HepG2 (cell line): ENCODE results near the gene NOTUM. TPM values are rescaled to one million over a fixed set of nuclear protein-coding genes. Genes with fewer than 3 reads are reported as not detected.
A peak's percentile ranks its signal among the peaks of the same experiment; 100 is the strongest.

Experiments used
- BHLHE40 ChIP-seq: IDR thresholded peaks from 2 replicates; pipeline ENCODE4 v1.6.1; 2011; ENCODE audit warnings: low read length, improper control_type of control experiment
- CAMTA2 ChIP-seq: sonication (generic); formaldehyde crosslinking; IDR thresholded peaks from 2 replicates; pipeline ENCODE4 v1.4.0; 2020; ENCODE audit warnings: mild to moderate bottlenecking, missing genetic modification reagents, borderline replicate concordance
- CREM ChIP-seq, 2 experiments: sonication (generic) in 1 of 2; formaldehyde crosslinking in 1 of 2; IDR thresholded peaks; 2 replicates each; pipeline versions ENCODE4 v1.4.0 to v1.6.1; 2016 to 2020; ENCODE audit warnings: antibody characterized with exemption in 1 of 2, mild to moderate bottlenecking in 1 of 2, missing genetic modification reagents in 1 of 2
- ELF1 ChIP-seq: sonication (generic); formaldehyde crosslinking; IDR thresholded peaks from 2 replicates; pipeline ENCODE4 v1.4.0; 2020; ENCODE audit warnings: missing genetic modification reagents
- FOXK2 ChIP-seq: fragments of 450-650 bp; IDR thresholded peaks from 2 replicates; pipeline ENCODE4 v1.6.1; 2016
- HHEX ChIP-seq: IDR thresholded peaks from 2 replicates; pipeline ENCODE4 v1.6.1; 2016; ENCODE audit warnings: control low read depth
- HMG20B ChIP-seq: conservative IDR thresholded peaks from 2 replicates; pipeline ENCODE4 v1.6.1; 2016; ENCODE audit warnings: missing genetic modification reagents, missing compliant biosample characterization
- KLF15 ChIP-seq: sonication (generic); formaldehyde crosslinking; IDR thresholded peaks from 2 replicates; pipeline ENCODE4 v1.8.1; 2023; ENCODE audit warnings: borderline replicate concordance, mild to moderate bottlenecking, inconsistent platforms, missing genetic modification reagents, mixed read lengths
- KMT2A ChIP-seq: sonication (generic); formaldehyde crosslinking; IDR thresholded peaks from 2 replicates; pipeline ENCODE4 v1.4.0; 2020; ENCODE audit warnings: missing genetic modification reagents
- PAX8 ChIP-seq: sonication (generic); formaldehyde crosslinking; IDR thresholded peaks from 2 replicates; pipeline ENCODE4 v1.8.0; 2022; ENCODE audit warnings: mild to moderate bottlenecking, missing genetic modification reagents, borderline replicate concordance
- SALL1 ChIP-seq: sonication (generic); formaldehyde crosslinking; IDR thresholded peaks from 2 replicates; pipeline ENCODE4 v1.8.0; 2022; ENCODE audit warnings: mild to moderate bottlenecking, missing genetic modification reagents
- ZFP36L2 ChIP-seq: sonication (generic); formaldehyde crosslinking; IDR thresholded peaks from 2 replicates; pipeline ENCODE4 v1.4.0; 2020; ENCODE audit warnings: missing genetic modification reagents
- ZFP41 ChIP-seq: sonication (generic); formaldehyde crosslinking; IDR thresholded peaks from 2 replicates; pipeline ENCODE4 v1.4.0; 2020; ENCODE audit warnings: mild to moderate bottlenecking, missing genetic modification reagents, borderline replicate concordance
- ZFYVE20 ChIP-seq: sonication (generic); formaldehyde crosslinking; IDR thresholded peaks from 2 replicates; pipeline ENCODE4 v1.8.0; 2023; ENCODE audit warnings: low read depth, mild to moderate bottlenecking, moderate library complexity, missing genetic modification reagents, borderline replicate concordance
- ZNF136 ChIP-seq: sonication (generic); formaldehyde crosslinking; IDR thresholded peaks from 2 replicates; pipeline ENCODE4 v1.8.1; 2022; ENCODE audit warnings: low read depth, mild to moderate bottlenecking, moderate library complexity, missing genetic modification reagents
- ZNF205 ChIP-seq: IDR thresholded peaks from 2 replicates; pipeline ENCODE4 v1.6.1; 2018; ENCODE audit warnings: missing biosample characterization, missing genetic modification reagents
- ZNF232 ChIP-seq: sonication (generic); formaldehyde crosslinking; IDR thresholded peaks from 2 replicates; pipeline ENCODE4 v1.4.0; 2020; ENCODE audit warnings: missing genetic modification reagents, borderline replicate concordance
- ZNF891 ChIP-seq: sonication (generic); formaldehyde crosslinking; IDR thresholded peaks from 2 replicates; pipeline ENCODE4 v1.5.0; 2020; ENCODE audit warnings: mild to moderate bottlenecking, missing genetic modification reagents
- ZSCAN20 ChIP-seq: sonication (generic); formaldehyde crosslinking; IDR thresholded peaks from 2 replicates; pipeline ENCODE4 v1.4.0; 2020; ENCODE audit warnings: missing genetic modification reagents, mild to moderate bottlenecking, borderline replicate concordance
- polyA plus RNA-seq, 8 experiments: library from polyadenylated mRNA; depleted of rRNA in 3 of 8; stranded (reverse) in 7 of 8; unstranded in 1 of 8; fragments of >200 nt; fragmentation: Illumina TruSeq in 4 of 8; extraction: Trizol in 4 of 8; gene quantifications; 2 replicates each; pipeline versions ENCODE4 v1.2.1 to v1.2.3, GENCODE V29; 2011 to 2016; ENCODE audit warnings: low read depth in 4 of 8, missing spikeins in 1 of 8, mixed read lengths in 1 of 8; ENCODE audit not compliant: insufficient read depth in 1 of 8
- total RNA-seq, 5 experiments: library from RNA; depleted of rRNA; stranded (reverse); fragments of >200 nt; fragmentation: Illumina TruSeq; extraction: Trizol; gene quantifications; 2 replicates each; pipeline ENCODE4 v1.2.3, GENCODE V29; 2016; ENCODE audit warnings: low read depth in 1 of 5
- TF ChIP-seq, protein P1 (sequence below): sonication (generic); formaldehyde crosslinking; IDR thresholded peaks from 2 replicates; pipeline ENCODE4 v1.5.0; 2020; ENCODE audit warnings: mild to moderate bottlenecking, missing genetic modification reagents, borderline replicate concordance
- TF ChIP-seq, protein P2 (sequence below): sonication (generic); formaldehyde crosslinking; conservative IDR thresholded peaks from 2 replicates; pipeline ENCODE4 v1.8.0; 2022; ENCODE audit warnings: low read depth, missing genetic modification reagents
- TF ChIP-seq, protein P3 (sequence below): sonication (generic); formaldehyde crosslinking; IDR thresholded peaks from 2 replicates; pipeline ENCODE4 v1.4.0; 2020; ENCODE audit warnings: missing genetic modification reagents

Gene NOTUM
- total and polyA plus RNA-seq, 2 of the 13 experiments (the other 11 are each of a cell fraction or from before 2014, with no cell fraction given): 150 to 160 TPM

DNA sequence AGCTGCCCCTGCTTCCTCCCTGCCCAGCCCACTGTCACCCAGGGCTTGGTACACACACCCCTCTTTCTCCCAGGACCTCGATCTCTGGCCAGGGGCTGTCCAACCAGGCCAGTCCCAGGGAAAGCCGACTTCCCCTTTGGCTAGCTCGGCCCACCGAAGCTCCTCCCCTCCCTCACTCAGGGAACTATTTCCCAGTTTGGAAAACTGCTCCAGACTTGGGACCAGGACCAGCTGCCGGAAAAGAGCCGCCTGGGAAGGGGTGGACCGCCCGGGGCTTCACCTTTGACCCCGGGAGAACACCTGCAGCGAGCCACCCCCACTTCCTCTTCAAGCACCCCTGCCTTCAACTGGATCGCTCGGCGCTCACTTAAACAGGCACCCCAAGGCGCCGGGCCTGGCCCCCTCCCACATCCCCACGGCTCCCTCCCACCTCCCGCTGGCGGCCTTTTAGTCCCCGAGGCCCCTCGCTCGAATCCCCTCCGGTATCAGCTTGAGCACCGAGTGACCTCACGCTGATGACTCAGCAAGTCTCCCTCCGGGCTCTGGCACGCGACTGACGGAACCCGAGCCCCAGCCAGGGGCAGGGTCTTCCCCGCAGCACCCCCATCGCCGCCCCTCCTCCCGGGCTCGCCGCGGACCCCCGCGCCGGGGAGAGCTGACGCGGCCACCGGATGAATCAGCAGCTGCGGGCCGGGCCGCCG lies 34.4 kb downstream of the NOTUM start (continued):
- TF ChIP-seq, protein P1, sequence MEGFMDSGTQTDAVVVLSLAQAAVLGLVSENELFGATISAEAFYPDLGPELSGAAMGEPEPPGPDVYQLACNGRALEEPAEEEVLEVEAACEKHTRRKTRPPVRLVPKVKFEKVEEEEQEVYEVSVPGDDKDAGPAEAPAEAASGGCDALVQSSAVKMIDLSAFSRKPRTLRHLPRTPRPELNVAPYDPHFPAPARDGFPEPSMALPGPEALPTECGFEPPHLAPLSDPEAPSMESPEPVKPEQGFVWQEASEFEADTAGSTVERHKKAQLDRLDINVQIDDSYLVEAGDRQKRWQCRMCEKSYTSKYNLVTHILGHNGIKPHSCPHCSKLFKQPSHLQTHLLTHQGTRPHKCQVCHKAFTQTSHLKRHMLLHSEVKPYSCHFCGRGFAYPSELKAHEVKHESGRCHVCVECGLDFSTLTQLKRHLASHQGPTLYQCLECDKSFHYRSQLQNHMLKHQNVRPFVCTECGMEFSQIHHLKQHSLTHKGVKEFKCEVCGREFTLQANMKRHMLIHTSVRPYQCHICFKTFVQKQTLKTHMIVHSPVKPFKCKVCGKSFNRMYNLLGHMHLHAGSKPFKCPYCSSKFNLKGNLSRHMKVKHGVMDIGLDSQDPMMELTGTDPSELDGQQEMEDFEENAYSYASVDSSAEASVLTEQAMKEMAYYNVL (CRISPR knock-in tag): 0 out of 2 replicates have a peak, but pooled peaks have one; percentile 56
- TF ChIP-seq ZFP41 (CRISPR knock-in tag): no peak; the same call in 1 of the 2 replicates
- TF ChIP-seq ZNF891 (CRISPR knock-in tag): peak; percentile 59
- TF ChIP-seq FOXK2: 0 out of 2 replicates have a peak, but pooled peaks have one; percentile 5
- TF ChIP-seq, protein P2, sequence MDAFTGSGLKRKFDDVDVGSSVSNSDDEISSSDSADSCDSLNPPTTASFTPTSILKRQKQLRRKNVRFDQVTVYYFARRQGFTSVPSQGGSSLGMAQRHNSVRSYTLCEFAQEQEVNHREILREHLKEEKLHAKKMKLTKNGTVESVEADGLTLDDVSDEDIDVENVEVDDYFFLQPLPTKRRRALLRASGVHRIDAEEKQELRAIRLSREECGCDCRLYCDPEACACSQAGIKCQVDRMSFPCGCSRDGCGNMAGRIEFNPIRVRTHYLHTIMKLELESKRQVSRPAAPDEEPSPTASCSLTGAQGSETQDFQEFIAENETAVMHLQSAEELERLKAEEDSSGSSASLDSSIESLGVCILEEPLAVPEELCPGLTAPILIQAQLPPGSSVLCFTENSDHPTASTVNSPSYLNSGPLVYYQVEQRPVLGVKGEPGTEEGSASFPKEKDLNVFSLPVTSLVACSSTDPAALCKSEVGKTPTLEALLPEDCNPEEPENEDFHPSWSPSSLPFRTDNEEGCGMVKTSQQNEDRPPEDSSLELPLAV: no peak
- TF ChIP-seq ZFP36L2 (CRISPR knock-in tag): no peak
- no peak for TF ChIP-seq ZNF205 (CRISPR knock-in tag)
- TF ChIP-seq ZNF136 (CRISPR knock-in tag): no peak
- no peak for TF ChIP-seq ZFYVE20 (CRISPR knock-in tag)
- no peak for TF ChIP-seq HHEX (CRISPR knock-in tag)
- TF ChIP-seq, protein P3, sequence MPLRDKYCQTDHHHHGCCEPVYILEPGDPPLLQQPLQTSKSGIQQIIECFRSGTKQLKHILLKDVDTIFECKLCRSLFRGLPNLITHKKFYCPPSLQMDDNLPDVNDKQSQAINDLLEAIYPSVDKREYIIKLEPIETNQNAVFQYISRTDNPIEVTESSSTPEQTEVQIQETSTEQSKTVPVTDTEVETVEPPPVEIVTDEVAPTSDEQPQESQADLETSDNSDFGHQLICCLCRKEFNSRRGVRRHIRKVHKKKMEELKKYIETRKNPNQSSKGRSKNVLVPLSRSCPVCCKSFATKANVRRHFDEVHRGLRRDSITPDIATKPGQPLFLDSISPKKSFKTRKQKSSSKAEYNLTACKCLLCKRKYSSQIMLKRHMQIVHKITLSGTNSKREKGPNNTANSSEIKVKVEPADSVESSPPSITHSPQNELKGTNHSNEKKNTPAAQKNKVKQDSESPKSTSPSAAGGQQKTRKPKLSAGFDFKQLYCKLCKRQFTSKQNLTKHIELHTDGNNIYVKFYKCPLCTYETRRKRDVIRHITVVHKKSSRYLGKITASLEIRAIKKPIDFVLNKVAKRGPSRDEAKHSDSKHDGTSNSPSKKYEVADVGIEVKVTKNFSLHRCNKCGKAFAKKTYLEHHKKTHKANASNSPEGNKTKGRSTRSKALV (CRISPR knock-in tag): peak; percentile 34; the same call in 1 of the 2 replicates
- no peak; the same call in none of the 2 replicates for TF ChIP-seq ZNF232 (CRISPR knock-in tag)
- TF ChIP-seq PAX8 (CRISPR knock-in tag): no peak
- peak; percentile 74; the same call in 1 of the 2 replicates for TF ChIP-seq CAMTA2 (CRISPR knock-in tag)
- TF ChIP-seq BHLHE40: peak; percentile 85
- TF ChIP-seq KMT2A: peak; percentile 66
- TF ChIP-seq KLF15 (CRISPR knock-in tag): peak; percentile 49; the same call in 1 of the 2 replicates
- TF ChIP-seq ELF1 (CRISPR knock-in tag): peak; percentile 78; the same call in 1 of the 2 replicates
- peak; percentile 64 for TF ChIP-seq SALL1
- no peak for TF ChIP-seq ZSCAN20 (CRISPR knock-in tag)
- TF ChIP-seq CREM (IDR thresholded peaks at IDR 0.05): peak; percentile 54; the same call in 1 of the 2 replicates
- no peak for TF ChIP-seq CREM (CRISPR knock-in tag; IDR thresholded peaks at IDR 0.05)
- TF ChIP-seq HMG20B (CRISPR knock-in tag): 0 out of 2 replicates have a peak, but pooled peaks have one; percentile 21
